GM12873 (cell line): ENCODE results near the gene PKP4.

Experiments used
- TF ChIP-seq, protein P1 (sequence below): IDR thresholded peaks from 2 replicates; pipeline ENCODE4 v1.5.1; 2012; ENCODE audit warnings: low read depth, mild to moderate bottlenecking, moderate library complexity, low read length, control low read depth; ENCODE audit not compliant: insufficient read depth; ENCODE audit errors: missing control alignments

Gene PKP4

DNA sequence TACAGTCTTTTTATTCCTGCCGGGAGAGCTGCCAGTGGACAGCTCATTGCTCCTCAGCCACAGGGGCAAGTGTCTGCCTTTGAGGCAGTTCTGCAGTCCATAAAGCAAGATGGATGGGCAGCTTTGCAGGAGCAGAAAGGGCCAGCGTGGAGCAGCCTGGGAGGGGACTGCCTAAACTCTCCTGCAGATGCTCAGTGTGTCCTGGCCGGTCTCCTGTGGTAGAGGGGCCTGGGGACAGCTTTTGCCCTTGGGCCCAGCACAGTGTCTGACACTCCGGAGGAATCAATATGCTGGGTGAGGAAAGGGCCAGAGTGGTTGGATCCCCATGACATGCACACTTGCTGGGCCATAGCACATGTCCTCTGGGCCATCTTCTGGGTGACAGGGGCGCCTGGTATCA is 272.7 kb downstream of the PKP4 start:
- TF ChIP-seq, protein P1, sequence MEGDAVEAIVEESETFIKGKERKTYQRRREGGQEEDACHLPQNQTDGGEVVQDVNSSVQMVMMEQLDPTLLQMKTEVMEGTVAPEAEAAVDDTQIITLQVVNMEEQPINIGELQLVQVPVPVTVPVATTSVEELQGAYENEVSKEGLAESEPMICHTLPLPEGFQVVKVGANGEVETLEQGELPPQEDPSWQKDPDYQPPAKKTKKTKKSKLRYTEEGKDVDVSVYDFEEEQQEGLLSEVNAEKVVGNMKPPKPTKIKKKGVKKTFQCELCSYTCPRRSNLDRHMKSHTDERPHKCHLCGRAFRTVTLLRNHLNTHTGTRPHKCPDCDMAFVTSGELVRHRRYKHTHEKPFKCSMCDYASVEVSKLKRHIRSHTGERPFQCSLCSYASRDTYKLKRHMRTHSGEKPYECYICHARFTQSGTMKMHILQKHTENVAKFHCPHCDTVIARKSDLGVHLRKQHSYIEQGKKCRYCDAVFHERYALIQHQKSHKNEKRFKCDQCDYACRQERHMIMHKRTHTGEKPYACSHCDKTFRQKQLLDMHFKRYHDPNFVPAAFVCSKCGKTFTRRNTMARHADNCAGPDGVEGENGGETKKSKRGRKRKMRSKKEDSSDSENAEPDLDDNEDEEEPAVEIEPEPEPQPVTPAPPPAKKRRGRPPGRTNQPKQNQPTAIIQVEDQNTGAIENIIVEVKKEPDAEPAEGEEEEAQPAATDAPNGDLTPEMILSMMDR: no peak

DNA sequence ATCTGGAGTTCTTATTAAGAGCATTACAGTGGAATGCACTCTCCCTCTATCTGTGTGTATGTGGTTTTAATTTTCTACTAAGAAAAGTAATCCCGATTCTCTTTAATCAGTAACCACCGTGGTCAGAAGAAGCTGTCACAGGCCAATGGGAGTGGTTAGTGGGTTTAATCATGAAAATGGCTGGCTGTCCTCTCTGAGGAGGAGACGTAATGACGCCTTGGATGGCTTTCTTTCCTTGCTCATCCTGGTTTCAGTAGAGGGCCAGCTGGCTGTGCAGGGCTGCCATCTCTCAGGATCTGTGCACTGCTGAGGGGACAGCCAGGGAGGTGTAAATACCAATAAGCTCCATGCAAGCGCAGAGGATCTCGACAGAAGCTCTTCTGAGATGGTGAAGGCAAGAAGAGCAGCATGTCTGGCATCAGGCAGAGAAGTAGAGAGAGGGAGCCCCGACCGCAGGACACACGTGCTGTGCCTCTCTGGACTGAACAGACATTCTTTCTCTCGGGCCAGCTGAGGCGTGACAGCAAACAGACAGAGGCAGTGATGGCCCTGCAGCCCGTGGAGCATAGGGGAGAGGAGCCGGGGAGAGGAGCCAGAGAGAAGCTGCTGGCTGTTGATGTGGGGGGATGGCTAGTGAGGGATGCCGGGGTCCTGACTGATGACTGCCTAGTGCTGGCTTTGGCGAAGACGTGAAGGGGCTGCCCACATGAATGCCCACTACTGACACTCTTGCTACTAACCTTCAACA is 273.3 kb downstream of the PKP4 start:
- TF ChIP-seq, protein P1: no peak

DNA sequence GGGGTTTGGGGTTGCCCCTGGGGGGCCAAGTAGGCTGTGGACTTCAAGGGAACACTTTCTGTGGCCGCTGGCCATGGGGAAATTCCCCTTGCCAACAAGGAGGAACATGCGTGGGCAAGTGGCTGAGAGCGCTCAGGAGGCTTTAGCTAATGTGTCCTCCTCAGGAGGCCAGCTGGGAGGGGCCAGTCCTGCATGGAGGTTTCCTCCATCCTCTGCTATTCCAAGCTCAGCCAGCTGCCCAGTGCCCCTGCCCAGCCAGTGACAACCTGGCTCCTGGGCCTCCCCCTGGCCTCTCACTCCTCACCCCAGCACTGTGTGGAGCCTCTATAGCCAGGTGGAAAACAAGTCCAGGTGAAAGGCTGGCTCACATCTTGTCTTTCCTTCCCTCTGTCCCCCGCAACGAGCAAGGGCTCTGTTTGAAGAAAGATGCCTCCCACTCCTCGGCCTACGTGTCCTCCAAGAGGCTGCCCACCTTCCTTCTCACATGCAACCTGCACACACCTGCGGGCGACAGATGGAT is 273.9 kb downstream of the PKP4 start:
- TF ChIP-seq, protein P1: no peak

DNA sequence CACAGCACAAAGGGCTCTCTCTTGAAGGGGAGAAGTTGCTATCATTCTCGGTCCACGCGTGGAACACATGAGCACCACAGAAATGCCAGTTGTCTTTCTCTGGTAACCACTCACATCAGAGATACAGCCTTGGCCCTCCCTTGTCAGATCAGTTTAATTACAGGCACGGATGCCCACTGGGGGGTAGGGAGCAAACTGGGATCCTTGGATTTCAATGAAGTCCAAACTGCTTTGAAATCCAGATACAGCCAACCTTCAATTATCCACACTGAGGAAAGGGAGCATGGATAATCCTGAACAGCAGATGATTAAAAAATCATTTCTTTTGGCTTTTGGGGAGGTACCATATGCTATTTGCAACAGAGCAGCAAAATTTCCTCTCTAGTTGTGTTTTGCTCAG is 274.6 kb downstream of the PKP4 start:
- TF ChIP-seq, protein P1: no peak
